ENCODE measurements around the gene MAGI2. TPM values are rescaled to one million over a fixed set of nuclear protein-coding genes. Genes with fewer than 3 reads are reported as not detected.

MAGI2 gene
- total and polyA plus RNA-seq, 2 experiments from 2014 or later, result 10.4 to 26.4 TPM

DNA sequence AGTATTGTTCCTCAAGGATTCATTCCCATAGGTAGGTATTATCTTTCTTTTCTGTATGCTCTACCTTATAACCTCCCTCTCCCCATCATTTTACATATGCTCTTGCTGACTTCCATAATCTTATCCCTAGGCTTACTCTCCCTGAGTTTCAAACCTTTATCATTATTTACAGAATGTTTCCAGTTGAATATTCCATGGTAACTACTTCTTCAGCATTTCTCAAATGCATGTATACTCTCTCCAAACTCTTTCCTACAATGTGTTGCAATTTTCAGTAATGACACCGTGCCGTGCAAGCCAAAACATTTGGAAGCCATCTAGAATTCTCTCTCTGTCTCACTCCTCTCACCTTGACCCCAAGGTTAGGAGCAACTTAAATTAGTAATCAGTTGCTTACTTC lies 548.5 kb downstream of the MAGI2 start:
- Mint-ChIP-seq H3K27ac (no peak overlapping the region), H3K9me3 (no peaks in the 10 kb centered on the region), H3K36me3 (ENCODE audit: low read depth) (no peaks in the 10 kb centered on the region), H3K27me3 (ENCODE audit: insufficient read depth, low read depth, poor library complexity) (no peaks in the 10 kb centered on the region), H3K4me3 (no peak overlapping the region), H3K4me1 (peaks cover 5% of the 10 kb centered on the region; the same call in 2 of the 3 replicates)
- no peak overlapping the region for H3K4me3 ChIP-seq
- no peak overlapping the region for H3K4me2 ChIP-seq
- no peaks in the 10 kb centered on the region for H3K9me2 ChIP-seq (ENCODE audit: insufficient read depth)
- ATAC-seq (no peak), DNase-seq (ENCODE audit: low spot score) (no peak)
- no peaks in the 10 kb centered on the region for H3F3A ChIP-seq (replicated peaks; ENCODE audit: low read depth)
- no peaks in the 10 kb centered on the region for H4K20me1 ChIP-seq (replicated peaks; ENCODE audit: insufficient read depth)
- no peak overlapping the region for H3K27ac ChIP-seq (ENCODE audit: low read depth)
- H3K27me3 ChIP-seq (ENCODE audit: insufficient read depth), result no peaks in the 10 kb centered on the region
- H3K79me2 ChIP-seq (replicated peaks; ENCODE audit: insufficient read depth), result no peaks in the 10 kb centered on the region
- no peak for TF ChIP-seq POLR2AphosphoS5 (IDR thresholded peaks at IDR 0.05; ENCODE audit: low read depth)
- TF ChIP-seq CREB1 (CRISPR knock-in tag; IDR thresholded peaks at IDR 0.05; ENCODE audit: low read depth), result no peak
- TF ChIP-seq NANOG (IDR thresholded peaks at IDR 0.05; ENCODE audit: borderline replicate concordance), result no peak
- TF ChIP-seq JUNB (IDR thresholded peaks at IDR 0.05; ENCODE audit: unreplicated experiment), result no peak
- TF ChIP-seq ZNF331 (CRISPR knock-in tag; IDR thresholded peaks at IDR 0.05; ENCODE audit: low read depth), result no peak
- no peak for TF ChIP-seq EZH2phosphoT487 (IDR thresholded peaks at IDR 0.05; ENCODE audit: unreplicated experiment)
- TF ChIP-seq STAT1 (IDR thresholded peaks at IDR 0.05; ENCODE audit: unreplicated experiment), result no peak
- no peak for TF ChIP-seq EZH2 (IDR thresholded peaks at IDR 0.05; ENCODE audit: low read depth, unreplicated experiment)
- no peaks in the 10 kb centered on the region for H3K36me3 ChIP-seq (ENCODE audit: insufficient read depth)
- H2AFZ ChIP-seq, result peak overlapping the region; percentile 21; the same call in 1 of the 2 replicates
- no peaks in the 10 kb centered on the region for H3K4me1 ChIP-seq (ENCODE audit: insufficient read depth)

- no peaks in the 10 kb centered on the region; the same call in 2 of the 3 replicates for H3K9me3 Mint-ChIP-seq
- no peaks in the 10 kb centered on the region for H3F3A ChIP-seq (replicated peaks; ENCODE audit: low read depth)
- H3K27ac Mint-ChIP-seq, result no peak overlapping the region
- ATAC-seq (no peak), DNase-seq (ENCODE audit: low spot score) (no peak)
- H3K27ac ChIP-seq (ENCODE audit: low read depth), result no peak overlapping the region
- H3K27me3 ChIP-seq (ENCODE audit: insufficient read depth), result no peaks in the 10 kb centered on the region
- H2AFZ ChIP-seq, result no peak overlapping the region
- H3K9me2 ChIP-seq (ENCODE audit: insufficient read depth), result no peaks in the 10 kb centered on the region
- no peak overlapping the region for H3K4me3 Mint-ChIP-seq
- no peaks in the 10 kb centered on the region for H3K36me3 Mint-ChIP-seq (ENCODE audit: low read depth)
- no peak overlapping the region for H3K4me2 ChIP-seq
- no peaks in the 10 kb centered on the region for H4K20me1 ChIP-seq (replicated peaks; ENCODE audit: insufficient read depth)
- no peaks in the 10 kb centered on the region for H3K27me3 Mint-ChIP-seq (ENCODE audit: insufficient read depth, low read depth, poor library complexity)
- no peaks in the 10 kb centered on the region for H3K36me3 ChIP-seq (ENCODE audit: insufficient read depth)
- no peaks in the 10 kb centered on the region for H3K4me1 ChIP-seq (ENCODE audit: insufficient read depth)
- no peak overlapping the region for H3K4me3 ChIP-seq
- peaks cover 5% of the 10 kb centered on the region; the same call in 2 of the 3 replicates for H3K4me1 Mint-ChIP-seq
- no peaks in the 10 kb centered on the region for H3K79me2 ChIP-seq (replicated peaks; ENCODE audit: insufficient read depth)
- TF ChIP-seq, protein P1, sequence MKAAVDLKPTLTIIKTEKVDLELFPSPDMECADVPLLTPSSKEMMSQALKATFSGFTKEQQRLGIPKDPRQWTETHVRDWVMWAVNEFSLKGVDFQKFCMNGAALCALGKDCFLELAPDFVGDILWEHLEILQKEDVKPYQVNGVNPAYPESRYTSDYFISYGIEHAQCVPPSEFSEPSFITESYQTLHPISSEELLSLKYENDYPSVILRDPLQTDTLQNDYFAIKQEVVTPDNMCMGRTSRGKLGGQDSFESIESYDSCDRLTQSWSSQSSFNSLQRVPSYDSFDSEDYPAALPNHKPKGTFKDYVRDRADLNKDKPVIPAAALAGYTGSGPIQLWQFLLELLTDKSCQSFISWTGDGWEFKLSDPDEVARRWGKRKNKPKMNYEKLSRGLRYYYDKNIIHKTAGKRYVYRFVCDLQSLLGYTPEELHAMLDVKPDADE (IDR thresholded peaks at IDR 0.05), result no peak
- TF ChIP-seq NANOG (IDR thresholded peaks at IDR 0.05; ENCODE audit: borderline replicate concordance), result no peak
- TF ChIP-seq EZH2 (IDR thresholded peaks at IDR 0.05; ENCODE audit: low read depth, unreplicated experiment), result no peak
- TF ChIP-seq EZH2phosphoT487 (IDR thresholded peaks at IDR 0.05; ENCODE audit: unreplicated experiment), result no peak
- TF ChIP-seq ZNF331 (CRISPR knock-in tag; IDR thresholded peaks at IDR 0.05; ENCODE audit: low read depth), result no peak
- no peak for TF ChIP-seq JUNB (IDR thresholded peaks at IDR 0.05; ENCODE audit: unreplicated experiment)
- no peak for TF ChIP-seq STAT1 (IDR thresholded peaks at IDR 0.05; ENCODE audit: unreplicated experiment)
- TF ChIP-seq, protein P2, sequence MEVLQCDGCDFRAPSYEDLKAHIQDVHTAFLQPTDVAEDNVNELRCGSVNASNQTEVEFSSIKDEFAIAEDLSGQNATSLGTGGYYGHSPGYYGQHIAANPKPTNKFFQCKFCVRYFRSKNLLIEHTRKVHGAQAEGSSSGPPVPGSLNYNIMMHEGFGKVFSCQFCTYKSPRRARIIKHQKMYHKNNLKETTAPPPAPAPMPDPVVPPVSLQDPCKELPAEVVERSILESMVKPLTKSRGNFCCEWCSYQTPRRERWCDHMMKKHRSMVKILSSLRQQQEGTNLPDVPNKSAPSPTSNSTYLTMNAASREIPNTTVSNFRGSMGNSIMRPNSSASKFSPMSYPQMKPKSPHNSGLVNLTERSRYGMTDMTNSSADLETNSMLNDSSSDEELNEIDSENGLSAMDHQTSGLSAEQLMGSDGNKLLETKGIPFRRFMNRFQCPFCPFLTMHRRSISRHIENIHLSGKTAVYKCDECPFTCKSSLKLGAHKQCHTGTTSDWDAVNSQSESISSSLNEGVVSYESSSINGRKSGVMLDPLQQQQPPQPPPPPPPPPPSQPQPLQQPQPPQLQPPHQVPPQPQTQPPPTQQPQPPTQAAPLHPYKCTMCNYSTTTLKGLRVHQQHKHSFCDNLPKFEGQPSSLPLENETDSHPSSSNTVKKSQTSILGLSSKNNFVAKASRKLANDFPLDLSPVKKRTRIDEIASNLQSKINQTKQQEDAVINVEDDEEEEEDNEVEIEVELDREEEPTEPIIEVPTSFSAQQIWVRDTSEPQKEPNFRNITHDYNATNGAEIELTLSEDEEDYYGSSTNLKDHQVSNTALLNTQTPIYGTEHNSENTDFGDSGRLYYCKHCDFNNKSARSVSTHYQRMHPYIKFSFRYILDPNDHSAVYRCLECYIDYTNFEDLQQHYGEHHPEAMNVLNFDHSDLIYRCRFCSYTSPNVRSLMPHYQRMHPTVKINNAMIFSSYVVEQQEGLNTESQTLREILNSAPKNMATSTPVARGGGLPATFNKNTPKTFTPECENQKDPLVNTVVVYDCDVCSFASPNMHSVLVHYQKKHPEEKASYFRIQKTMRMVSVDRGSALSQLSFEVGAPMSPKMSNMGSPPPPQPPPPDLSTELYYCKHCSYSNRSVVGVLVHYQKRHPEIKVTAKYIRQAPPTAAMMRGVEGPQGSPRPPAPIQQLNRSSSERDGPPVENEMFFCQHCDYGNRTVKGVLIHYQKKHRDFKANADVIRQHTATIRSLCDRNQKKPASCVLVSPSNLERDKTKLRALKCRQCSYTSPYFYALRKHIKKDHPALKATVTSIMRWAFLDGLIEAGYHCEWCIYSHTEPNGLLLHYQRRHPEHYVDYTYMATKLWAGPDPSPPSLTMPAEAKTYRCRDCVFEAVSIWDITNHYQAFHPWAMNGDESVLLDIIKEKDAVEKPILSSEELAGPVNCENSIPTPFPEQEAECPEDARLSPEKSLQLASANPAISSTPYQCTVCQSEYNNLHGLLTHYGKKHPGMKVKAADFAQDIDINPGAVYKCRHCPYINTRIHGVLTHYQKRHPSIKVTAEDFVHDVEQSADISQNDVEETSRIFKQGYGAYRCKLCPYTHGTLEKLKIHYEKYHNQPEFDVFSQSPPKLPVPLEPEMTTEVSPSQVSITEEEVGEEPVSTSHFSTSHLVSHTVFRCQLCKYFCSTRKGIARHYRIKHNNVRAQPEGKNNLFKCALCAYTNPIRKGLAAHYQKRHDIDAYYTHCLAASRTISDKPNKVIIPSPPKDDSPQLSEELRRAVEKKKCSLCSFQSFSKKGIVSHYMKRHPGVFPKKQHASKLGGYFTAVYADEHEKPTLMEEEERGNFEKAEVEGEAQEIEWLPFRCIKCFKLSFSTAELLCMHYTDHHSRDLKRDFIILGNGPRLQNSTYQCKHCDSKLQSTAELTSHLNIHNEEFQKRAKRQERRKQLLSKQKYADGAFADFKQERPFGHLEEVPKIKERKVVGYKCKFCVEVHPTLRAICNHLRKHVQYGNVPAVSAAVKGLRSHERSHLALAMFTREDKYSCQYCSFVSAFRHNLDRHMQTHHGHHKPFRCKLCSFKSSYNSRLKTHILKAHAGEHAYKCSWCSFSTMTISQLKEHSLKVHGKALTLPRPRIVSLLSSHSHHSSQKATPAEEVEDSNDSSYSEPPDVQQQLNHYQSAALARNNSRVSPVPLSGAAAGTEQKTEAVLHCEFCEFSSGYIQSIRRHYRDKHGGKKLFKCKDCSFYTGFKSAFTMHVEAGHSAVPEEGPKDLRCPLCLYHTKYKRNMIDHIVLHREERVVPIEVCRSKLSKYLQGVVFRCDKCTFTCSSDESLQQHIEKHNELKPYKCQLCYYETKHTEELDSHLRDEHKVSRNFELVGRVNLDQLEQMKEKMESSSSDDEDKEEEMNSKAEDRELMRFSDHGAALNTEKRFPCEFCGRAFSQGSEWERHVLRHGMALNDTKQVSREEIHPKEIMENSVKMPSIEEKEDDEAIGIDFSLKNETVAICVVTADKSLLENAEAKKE (CRISPR knock-in tag; IDR thresholded peaks at IDR 0.05), result no peak
- TF ChIP-seq, protein P3, sequence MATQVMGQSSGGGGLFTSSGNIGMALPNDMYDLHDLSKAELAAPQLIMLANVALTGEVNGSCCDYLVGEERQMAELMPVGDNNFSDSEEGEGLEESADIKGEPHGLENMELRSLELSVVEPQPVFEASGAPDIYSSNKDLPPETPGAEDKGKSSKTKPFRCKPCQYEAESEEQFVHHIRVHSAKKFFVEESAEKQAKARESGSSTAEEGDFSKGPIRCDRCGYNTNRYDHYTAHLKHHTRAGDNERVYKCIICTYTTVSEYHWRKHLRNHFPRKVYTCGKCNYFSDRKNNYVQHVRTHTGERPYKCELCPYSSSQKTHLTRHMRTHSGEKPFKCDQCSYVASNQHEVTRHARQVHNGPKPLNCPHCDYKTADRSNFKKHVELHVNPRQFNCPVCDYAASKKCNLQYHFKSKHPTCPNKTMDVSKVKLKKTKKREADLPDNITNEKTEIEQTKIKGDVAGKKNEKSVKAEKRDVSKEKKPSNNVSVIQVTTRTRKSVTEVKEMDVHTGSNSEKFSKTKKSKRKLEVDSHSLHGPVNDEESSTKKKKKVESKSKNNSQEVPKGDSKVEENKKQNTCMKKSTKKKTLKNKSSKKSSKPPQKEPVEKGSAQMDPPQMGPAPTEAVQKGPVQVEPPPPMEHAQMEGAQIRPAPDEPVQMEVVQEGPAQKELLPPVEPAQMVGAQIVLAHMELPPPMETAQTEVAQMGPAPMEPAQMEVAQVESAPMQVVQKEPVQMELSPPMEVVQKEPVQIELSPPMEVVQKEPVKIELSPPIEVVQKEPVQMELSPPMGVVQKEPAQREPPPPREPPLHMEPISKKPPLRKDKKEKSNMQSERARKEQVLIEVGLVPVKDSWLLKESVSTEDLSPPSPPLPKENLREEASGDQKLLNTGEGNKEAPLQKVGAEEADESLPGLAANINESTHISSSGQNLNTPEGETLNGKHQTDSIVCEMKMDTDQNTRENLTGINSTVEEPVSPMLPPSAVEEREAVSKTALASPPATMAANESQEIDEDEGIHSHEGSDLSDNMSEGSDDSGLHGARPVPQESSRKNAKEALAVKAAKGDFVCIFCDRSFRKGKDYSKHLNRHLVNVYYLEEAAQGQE (IDR thresholded peaks at IDR 0.05; ENCODE audit: unreplicated experiment), result no peak
- no peak for TF ChIP-seq POLR2AphosphoS5 (IDR thresholded peaks at IDR 0.05; ENCODE audit: low read depth)
- no peak for TF ChIP-seq CREB1 (CRISPR knock-in tag; IDR thresholded peaks at IDR 0.05; ENCODE audit: low read depth)
Measured at GRCh38 chr7:78901566-78901965, 551.9 kb downstream of the MAGI2 start.
